GM19395 (cell line): ENCODE results near the gene OTOS.

ENCODE experiments used
- ATAC-seq: cut with Tn5 transposase; IDR thresholded peaks from one replicate; pipeline ENCODE4 v1.9.1; 2021; ENCODE audit warnings: mild to moderate bottlenecking, moderate library complexity; ENCODE audit not compliant: unreplicated experiment

Gene OTOS

DNA sequence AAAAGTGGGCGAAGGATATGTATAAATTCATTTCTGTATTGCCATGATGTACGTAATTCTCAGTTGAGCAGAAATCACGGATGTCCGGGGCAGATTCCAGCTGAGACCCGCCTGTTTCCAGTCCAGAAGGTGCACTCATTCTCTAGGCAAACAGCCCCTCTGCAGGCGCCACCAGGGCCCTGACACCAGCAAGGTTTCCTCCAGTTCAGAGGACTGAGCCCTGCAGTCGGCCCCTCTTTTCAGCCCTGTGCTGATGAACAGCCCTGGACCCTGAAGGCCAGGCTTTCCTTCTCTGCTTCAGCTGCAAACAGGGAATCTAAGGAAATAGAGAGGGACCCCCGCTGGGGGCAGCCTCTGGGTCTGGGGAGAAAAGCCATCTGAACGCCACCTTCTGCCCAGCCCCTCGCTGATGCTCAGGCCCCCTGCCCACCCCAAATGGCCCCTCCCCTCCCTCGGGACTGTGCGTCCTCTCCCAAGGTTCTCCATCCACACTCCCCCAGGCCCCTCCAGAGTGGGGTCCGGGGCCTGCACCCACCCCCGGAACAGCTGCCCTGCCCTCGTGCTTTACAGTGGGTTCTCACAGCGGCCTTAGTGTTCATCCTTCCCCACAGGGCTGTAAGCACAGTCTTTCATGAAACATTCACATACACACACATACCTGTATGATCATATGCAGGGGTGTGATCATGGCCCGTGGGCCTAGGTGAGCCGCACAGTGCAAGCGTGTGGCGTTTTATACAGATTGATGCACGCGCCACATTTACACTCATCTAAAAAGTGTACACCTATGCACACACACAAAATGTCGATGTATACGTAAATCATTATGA lies 16.4 kb downstream of the OTOS start:
- ATAC-seq = no peak

DNA sequence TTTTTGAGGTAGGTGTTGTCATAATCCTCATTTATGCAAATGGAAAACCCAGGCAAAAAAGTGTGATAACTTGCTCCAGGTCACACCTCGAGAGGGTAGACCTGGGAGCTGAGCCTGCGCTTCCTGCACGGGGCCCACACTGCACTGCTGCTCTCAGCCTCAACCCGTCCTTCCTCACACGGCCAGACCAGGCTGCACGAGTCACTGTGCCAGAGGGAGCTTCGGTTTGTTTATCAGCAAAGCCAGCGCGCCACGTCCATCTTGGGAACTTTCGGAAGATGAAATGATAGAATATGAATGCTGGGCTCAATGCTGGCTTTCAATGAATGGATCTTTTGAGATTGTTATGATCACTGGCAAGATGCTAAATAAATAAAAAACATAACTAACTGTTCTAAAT lies 18.8 kb downstream of the OTOS start:
- no peak for ATAC-seq

DNA sequence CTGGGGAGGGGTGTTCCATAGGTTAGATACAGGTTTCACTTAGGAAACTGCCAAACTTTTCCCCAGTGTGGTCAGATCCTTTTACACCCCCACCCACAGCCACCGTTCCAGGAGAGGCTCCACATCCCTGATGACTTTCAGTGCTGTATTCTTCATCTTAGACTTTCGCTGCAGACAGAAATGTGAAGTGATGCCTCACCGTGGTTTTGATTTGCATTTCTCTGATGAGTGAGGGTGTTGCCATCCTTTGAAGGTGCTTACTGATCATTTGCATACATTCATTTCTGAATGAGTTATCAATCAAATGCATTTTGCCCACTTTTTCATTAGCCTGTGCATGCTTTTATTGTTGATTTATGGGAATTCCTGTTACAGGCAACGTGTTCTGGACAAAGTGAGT lies 19.3 kb downstream of the OTOS start:
- ATAC-seq = no peak

DNA sequence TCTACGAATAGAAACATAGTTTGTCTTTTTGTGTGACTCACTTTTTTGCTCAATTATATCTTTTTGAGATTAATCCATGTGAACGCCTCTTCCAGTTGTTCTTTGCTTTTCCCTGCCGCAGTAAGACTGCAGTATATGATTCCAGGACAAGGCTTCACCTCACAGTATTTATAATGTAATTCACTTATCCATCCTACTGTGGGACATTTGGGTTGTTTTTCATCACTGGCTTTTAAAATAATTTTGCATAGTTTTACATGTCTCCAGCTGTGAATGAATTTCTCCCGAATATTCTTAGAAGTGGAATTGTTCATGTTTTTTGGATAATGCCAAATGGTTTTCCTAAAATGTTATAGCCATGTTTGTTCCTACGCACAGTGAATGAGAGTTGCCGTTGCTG lies 26.2 kb downstream of the OTOS start:
- no peak for ATAC-seq

DNA sequence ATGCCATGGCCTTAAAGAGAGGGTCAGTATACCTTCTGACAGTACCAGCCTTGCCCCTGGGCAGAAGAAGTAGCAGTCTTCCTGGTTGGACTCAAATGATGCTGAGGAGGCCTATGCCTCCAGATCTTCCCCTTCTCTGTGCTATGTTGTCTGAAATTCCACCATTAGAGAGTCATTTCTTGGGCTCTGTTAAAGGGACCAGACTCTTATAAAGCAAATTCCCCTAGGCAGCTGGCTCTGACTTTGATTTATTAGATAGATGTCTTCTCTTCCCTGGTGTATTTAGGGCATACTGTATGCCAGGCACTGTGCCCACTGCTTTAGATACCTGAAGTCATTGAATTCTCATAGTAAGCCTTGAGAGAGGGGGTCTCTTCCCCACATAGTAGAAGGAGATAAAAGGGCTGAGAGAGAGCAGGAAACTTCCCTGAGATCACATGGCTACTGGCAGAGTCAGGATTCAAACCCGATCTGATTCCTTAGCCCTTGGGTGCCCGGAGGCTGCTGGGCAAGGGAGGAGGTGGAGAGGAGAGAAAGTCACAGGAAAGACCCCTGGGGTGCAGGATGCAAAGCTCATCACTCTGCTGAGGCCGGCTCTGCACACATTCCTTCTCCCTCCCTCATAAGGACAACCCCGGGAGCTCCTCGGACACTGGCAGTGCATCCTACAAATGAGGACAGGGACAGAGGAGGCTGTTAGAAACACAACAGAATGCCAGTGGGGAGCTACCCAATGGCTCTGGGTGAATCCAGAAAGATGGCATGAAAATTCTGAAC lies 27.4 kb downstream of the OTOS start:
- ATAC-seq = no peak

DNA sequence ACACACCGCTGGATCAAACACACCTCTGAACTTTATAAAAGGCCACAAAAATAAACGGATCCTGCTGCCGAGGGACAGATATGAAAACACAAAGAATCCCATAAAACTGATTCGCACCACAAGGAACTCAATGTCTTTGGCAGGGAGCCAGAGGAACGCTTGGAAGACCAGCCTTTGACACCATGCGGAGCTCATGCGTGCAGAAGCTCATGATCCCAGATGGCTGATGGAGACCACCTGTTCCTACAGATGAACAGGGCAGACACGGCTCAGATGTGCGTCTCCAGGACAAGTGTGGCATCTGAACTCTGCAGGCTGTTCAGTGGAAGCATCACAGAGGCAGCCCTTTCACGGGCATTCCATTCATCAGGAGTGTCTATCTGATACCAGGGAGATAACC lies 29.2 kb downstream of the OTOS start:
- no peak for ATAC-seq

DNA sequence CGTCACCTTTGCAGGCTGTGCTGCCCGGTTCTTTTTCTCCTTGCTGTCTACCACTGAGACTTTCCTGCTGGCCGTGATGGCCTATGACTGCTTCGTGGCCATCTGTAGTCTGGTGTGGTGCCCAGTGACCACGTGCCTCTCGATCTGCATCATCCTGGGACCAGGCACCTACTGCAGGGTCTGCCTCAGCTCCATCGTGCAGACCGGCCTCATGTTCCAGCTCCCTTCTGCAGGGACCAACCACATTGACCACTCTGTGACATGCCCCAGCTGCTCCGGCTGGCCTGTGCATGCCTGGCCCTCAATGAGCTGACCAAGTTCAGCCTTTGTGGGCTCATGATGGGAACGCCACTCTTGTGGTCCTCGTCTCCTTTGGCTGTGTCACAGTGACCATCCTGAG lies 31.1 kb downstream of the OTOS start:
- ATAC-seq = no peak

DNA sequence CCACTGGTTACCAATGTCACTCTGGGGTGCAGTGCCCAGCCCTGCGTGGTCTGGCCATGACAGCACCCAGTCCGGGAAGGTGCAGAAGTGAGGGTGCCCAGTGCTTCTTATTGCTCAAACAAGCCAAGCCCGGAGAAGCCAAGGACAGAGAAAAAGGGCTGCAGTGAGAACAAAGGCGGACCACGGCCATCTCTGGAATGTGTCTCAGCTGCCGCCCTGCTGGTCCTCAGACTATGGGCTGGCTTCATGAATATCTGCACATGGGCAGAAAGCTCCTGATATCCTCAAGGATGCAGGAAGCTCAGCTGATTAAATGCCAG lies 33.0 kb downstream of the OTOS start:
- no peak for ATAC-seq

DNA sequence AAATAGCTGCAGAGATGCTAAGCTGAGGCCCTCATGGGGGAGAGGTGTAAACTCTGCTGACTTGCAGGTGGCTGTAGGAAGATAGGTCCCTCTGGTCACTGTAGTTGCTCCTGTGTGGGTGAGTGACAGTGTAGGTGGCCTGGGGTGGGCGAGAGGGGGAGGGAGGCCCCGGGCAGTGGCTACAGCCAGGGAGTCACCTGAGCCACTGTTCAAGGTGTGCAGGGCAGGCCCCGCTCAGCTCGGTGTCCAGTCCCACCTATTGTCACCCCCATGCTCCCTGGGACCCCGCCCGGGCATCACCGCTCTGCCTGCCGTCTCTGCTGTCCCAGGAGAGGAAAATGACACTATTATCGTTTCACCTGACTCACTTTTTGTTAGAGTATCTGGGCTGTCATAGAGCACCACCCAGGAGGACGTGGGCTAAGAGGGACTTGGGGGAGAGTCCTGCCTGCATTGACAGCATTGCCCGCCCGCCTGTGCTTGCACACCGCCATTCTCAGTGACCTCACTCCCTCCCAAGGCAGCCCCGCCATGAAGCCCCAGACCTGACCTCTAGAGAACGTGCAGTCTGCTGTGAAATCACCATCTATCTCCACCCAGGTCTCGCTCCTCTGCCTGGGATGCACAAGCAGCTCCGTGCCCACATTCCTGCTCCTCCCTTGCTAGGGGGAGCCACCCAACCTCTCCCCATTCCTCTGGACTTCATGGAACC lies 33.5 kb downstream of the OTOS start:
- no peak for ATAC-seq

DNA sequence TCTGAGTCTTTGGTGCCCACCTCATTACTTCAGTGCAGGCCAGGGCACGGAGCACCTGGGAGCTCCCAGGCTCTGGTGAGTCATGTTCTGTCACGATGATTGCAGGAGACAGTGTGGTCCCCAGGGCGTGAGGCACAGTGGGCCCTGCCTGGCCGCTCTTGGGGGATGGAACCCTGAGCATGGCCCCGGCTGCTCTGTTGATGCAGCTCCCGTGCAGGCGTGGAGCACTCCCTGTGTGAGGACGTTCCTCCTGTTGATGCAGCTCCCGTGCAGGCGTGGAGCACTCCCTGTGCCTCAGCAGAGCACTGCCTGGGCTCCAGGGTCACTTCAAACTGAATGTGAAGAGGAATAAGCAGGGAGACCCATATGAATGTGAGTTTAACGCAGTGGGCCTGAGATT lies 34.5 kb downstream of the OTOS start:
- ATAC-seq = no peak

DNA sequence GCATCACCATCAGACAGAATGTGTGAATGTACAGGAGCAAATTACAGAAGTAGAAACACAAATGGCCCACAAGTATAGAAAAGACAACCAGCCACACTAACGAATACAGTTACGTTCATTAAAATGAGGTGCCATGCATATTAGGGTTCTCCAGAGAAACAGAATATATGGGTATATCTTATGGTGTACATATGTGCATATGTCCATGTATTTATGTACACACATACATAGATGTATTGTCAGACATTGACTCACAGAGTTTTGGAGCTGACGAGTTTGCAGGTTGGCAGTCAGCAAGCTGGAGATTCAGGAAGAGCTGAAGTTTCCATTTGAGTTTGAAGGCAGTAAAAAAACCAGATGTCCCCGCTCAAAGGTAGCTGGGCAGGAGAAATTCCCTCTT lies 37.3 kb downstream of the OTOS start:
- ATAC-seq = no peak

DNA sequence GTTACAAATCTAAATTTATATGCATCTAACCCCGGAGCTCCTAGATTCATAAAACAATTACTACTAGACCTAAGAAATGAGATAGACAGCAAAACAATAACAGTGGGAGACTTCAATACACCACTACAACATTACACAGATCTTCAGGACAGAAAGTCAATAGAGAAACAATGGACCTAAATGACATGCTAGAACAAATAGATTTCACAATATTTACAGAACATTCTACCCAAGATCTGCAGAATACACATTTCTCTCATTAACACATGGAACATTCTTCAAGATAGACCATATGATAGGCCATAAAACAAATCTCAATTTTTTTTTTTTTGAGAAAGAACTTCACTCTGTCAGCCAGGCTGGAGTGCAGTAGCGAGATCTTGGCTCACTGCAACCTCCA lies 42.1 kb downstream of the OTOS start:
- ATAC-seq = no peak

DNA sequence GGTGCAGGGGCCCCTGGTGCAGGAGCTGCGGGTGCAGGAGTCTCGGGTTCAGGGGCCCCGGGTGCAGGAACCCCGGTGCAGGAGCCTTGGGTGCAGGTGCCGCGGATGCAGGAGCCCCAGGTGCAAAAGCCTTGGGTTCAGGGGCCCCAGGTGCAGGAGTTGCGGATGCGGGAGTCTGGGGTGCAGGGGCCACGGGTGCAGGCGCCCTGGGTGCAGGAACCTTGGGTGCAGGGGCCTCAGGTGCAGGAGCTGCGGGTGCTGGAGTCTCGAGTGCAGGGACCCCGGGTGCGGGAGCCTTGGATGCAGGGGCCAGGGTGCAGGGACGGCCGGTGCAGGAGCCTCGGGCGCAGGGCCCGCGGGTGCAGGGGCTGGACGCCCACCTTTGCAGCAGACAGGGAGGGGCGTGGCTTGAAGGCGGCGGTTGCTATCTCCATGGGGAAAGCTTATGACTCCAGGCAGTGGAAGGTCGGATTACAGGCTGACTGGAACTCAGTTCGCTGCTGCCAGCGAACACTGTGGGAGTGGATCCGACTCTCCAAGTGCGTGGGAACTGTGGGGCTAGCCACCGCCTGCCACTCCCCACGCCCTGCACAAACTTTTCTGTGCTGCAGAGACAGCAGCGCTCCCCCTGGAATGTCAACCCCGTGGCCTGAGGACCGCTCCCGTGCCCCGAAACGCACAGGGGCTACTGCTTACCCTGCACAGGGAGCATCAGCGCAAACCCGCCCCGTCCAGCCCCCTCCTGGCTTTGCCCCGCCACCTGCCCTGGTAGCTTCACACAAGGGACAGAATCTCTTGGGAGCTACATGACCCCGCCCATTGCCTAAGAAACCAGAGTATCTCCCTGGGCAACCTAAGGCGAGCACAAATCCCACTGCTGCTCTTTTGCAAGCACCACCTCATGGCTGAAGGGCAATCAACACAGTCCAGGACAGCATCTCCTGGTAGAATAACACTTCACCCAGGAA lies 44.6 kb downstream of the OTOS start:
- ATAC-seq = no peak

DNA sequence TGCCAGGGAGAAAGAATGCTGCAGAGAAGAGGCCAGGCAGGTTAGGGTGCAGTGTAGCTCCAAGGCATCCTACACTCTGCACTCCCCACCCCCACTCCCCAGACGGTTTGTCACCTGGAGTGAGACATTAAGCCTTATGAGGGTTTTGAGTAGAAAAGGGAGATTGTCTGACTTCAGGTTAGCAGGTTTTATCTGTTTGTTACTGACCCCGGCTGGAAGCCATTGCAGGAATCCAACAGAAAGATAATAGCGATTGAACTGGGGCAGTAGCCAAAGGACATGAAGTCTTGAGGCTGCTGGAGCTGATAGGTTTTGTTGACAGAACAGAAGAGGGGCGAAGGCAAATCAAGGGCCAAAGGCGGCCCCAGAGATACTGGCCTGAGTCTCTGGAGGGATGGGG lies 51.2 kb downstream of the OTOS start:
- ATAC-seq = no peak
